Measurements from ENCODE around the gene TRAP1. TPM values are rescaled to one million over a fixed set of nuclear protein-coding genes. Genes with fewer than 3 reads are reported as not detected.

Gene TRAP1
- total and polyA plus RNA-seq, 9 donors, result 56.3 to 102 (median 76.7) TPM

DNA sequence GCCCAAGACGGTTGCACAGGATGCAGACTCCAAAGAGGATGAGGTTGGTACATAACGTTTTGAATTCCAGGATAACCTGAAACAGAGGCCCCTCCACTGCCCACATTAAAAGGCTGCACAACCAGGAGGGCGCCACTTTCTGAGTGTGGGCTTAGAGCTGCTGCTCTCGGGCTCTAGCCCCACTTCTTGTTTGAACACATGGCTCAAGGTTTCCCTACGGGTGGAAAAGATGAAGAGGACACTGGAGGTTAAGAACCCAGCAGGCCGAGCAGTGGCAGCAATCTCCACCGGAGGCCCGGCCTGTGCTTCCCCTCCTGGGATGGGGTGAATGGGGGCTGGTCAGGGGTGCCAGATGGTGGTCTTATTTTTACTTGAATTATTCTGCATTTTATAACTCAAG, 8.0 kb upstream of the TRAP1 start:
- H3K27me3 ChIP-seq, result no peaks in the 10 kb centered on the region
- H3K4me3 ChIP-seq, result no peak overlapping the region
- TF ChIP-seq POLR2A (IDR thresholded peaks at IDR 0.05), result no peak
- TF ChIP-seq, protein P1, sequence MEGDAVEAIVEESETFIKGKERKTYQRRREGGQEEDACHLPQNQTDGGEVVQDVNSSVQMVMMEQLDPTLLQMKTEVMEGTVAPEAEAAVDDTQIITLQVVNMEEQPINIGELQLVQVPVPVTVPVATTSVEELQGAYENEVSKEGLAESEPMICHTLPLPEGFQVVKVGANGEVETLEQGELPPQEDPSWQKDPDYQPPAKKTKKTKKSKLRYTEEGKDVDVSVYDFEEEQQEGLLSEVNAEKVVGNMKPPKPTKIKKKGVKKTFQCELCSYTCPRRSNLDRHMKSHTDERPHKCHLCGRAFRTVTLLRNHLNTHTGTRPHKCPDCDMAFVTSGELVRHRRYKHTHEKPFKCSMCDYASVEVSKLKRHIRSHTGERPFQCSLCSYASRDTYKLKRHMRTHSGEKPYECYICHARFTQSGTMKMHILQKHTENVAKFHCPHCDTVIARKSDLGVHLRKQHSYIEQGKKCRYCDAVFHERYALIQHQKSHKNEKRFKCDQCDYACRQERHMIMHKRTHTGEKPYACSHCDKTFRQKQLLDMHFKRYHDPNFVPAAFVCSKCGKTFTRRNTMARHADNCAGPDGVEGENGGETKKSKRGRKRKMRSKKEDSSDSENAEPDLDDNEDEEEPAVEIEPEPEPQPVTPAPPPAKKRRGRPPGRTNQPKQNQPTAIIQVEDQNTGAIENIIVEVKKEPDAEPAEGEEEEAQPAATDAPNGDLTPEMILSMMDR (IDR thresholded peaks at IDR 0.05), result no peak
- TF ChIP-seq EP300 (IDR thresholded peaks at IDR 0.05), result no peak
- H3K27ac ChIP-seq, result no peak overlapping the region
- H3K9me3 ChIP-seq, result no peaks in the 10 kb centered on the region
- WGBS, 3 donors, result 74 to 80% (median 76%) methylated on average over 8 of the region's 8 CpGs
- H3K36me3 ChIP-seq, result no peaks in the 10 kb centered on the region
- H3K4me1 ChIP-seq (ENCODE audit: insufficient read depth), result peaks cover 3% of the 10 kb centered on the region
- no peak for DNase-seq
- intact Hi-C loops (cut with DNase I), result no loop called here

DNA sequence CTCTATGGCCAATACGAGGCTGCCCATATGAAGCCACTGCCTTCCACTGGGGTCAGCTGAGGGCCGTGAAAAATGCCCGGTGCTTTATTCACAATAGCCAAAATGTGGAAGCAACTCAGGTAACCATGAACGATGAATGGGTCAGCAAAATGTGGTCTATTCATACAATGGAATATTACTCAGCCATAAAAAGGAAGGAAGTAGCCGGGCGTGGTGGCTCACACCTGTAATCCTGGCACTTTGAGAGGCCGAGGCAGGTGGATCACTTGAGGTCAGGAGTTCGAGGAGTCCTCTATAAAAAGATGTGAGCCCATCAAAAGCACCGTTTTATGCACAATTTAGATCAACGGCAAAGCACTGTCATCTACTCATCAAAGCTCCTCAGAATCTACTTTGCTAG, 5.2 kb upstream of the TRAP1 start:
- intact Hi-C loops (cut with DNase I), result no loop called here

DNA sequence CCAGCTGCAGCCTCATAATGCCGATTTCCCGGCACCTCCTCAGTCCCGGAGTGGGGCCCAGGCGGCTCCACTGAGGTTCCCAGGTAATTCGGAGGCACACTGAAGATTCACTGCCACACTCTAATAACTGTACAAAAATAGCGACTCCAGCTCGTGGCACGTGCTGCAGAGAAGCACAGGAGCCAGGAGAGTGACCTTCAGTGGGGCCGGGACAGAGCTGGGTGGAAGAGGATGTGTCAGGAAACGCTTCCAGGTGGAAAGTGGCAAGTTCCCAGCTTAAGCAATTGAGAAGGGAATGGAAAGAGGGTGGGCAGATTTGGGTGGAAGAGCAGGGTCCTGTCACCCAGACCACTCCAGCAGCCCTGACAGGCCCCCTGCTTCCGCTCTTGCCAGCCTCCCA, 3.1 kb upstream of the TRAP1 start:
- Histone ChIP-seq H3K9me3 (no peaks in the 10 kb centered on the region), H3K4me1 (ENCODE audit: insufficient read depth) (peaks cover 5% of the 10 kb centered on the region), H3K27me3 (no peaks in the 10 kb centered on the region), H3K27ac (no peak overlapping the region), H3K4me3 (no peak overlapping the region), H3K36me3 (no peaks in the 10 kb centered on the region)
- no peak for DNase-seq
- no peak for TF ChIP-seq POLR2A (IDR thresholded peaks at IDR 0.05)
- TF ChIP-seq, protein P1 (IDR thresholded peaks at IDR 0.05), result no peak
- TF ChIP-seq EP300 (IDR thresholded peaks at IDR 0.05), result no peak
- 44 to 66% (median 45%) methylated on average over 11 of the region's 11 CpGs for WGBS, 3 donors
- intact Hi-C loops (cut with DNase I), result no loop called here

More for the DNA sequence above, 5.2 kb upstream of the TRAP1 start:
- H3K27me3 ChIP-seq, result no peaks in the 10 kb centered on the region
- H3K4me3 ChIP-seq, result no peak overlapping the region
- 87 to 93% (median 88%) methylated on average over 10 of the region's 10 CpGs for WGBS, 3 donors
- no peak for DNase-seq
- no peaks in the 10 kb centered on the region for H3K9me3 ChIP-seq
- peaks cover 3% of the 10 kb centered on the region for H3K4me1 ChIP-seq (ENCODE audit: insufficient read depth)
- no peaks in the 10 kb centered on the region for H3K36me3 ChIP-seq
- TF ChIP-seq, protein P1 (IDR thresholded peaks at IDR 0.05), result no peak
- TF ChIP-seq EP300 (IDR thresholded peaks at IDR 0.05) (no peak), POLR2A (IDR thresholded peaks at IDR 0.05) (no peak)
- H3K27ac ChIP-seq, result no peak overlapping the region

DNA sequence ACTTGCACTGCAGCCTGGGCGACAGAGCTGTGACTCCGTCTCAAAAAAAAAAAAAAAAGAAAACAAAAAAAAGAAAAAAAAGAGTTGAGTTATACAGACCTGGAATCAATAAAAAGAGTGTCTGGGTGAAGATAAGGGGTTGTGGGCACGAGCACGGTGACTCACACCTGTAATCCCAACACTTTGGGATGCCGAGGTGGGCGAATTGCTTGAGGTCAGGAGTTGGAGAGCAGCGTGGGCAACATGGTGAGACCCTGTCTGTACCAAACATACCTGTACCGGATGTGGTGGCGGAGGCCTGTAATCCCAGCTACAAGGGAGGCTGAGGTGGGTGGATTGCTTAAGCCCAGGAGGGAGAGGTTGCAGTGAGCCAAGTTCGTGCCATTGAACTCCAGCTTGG, 1.3 kb upstream of the TRAP1 start:
- intact Hi-C loops (cut with DNase I), result no loop called here
- no peaks in the 10 kb centered on the region for H3K27me3 ChIP-seq
- no peak for DNase-seq
- peaks cover 5% of the 10 kb centered on the region for H3K4me1 ChIP-seq (ENCODE audit: insufficient read depth)
- H3K27ac ChIP-seq, result no peak overlapping the region
- 92 to 93% (median 92%) methylated on average over 10 of the region's 10 CpGs for WGBS, 3 donors
- no peaks in the 10 kb centered on the region for H3K36me3 ChIP-seq
- no peaks in the 10 kb centered on the region for H3K9me3 ChIP-seq
- no peak overlapping the region for H3K4me3 ChIP-seq
- TF ChIP-seq EP300 (IDR thresholded peaks at IDR 0.05), result no peak
- TF ChIP-seq POLR2A (IDR thresholded peaks at IDR 0.05), result no peak
- TF ChIP-seq, protein P1 (IDR thresholded peaks at IDR 0.05), result no peak

Data from ovary (tissue), 9 donors.